NCI-H82 treated with DMSO at 0.1 percent for 48 hours (cell line): ENCODE measurements around the gene PAPSS2.
"Not testable (repeated sequence)": the region's sequence is repeated elsewhere in the genome, so short reads cannot be mapped to it uniquely, and the experiment has no call there.

Experiments used
- DNase-seq: peaks from one replicate; lab custom pipeline; 2025; ENCODE audit not compliant: unreplicated experiment; lab: John Stamatoyannopoulos, UW

PAPSS2 gene

GRCh38 chr10:87642486-87642885 lies 17.2 kb upstream of the PAPSS2 start:
- no peak for DNase-seq

GRCh38 chr10:87642988-87643387 lies 16.7 kb upstream of the PAPSS2 start:
- no peak for DNase-seq

- no peak for DNase-seq
Observed at GRCh38 chr10:87643920-87644319, 15.8 kb upstream of the PAPSS2 start.

- DNase-seq: not testable (repeated sequence)
Observed at GRCh38 chr10:87644500-87644899, 15.2 kb upstream of the PAPSS2 start.

GRCh38 chr10:87646192-87646909 lies 13.3 kb upstream of the PAPSS2 start:
- DNase-seq: no peak

- no peak for DNase-seq
Observed at GRCh38 chr10:87646935-87647334, 12.7 kb upstream of the PAPSS2 start.

- no peak for DNase-seq
Observed at GRCh38 chr10:87650838-87651589, 8.7 kb upstream of the PAPSS2 start.

GRCh38 chr10:87651801-87652200 lies 7.9 kb upstream of the PAPSS2 start:
- no peak for DNase-seq

- DNase-seq: no peak
Observed at GRCh38 chr10:87652261-87652660, 7.4 kb upstream of the PAPSS2 start.

GRCh38 chr10:87654212-87654611 lies 5.5 kb upstream of the PAPSS2 start:
- DNase-seq: no peak

GRCh38 chr10:87656431-87657072 lies 3.1 kb upstream of the PAPSS2 start:
- DNase-seq: no peak

- no peak for DNase-seq
Observed at GRCh38 chr10:87657371-87657770, 2.3 kb upstream of the PAPSS2 start.

- no peak for DNase-seq
Observed at GRCh38 chr10:87658321-87658795, 1.3 kb upstream of the PAPSS2 start.

- no peak for DNase-seq
Observed at GRCh38 chr10:87658858-87659555, 671 bp upstream of the PAPSS2 start.

GRCh38 chr10:87660484-87661133 lies 931 bp downstream of the PAPSS2 start:
- no peak for DNase-seq

- no peak for DNase-seq
Observed at GRCh38 chr10:87661861-87662785, 2.4 kb downstream of the PAPSS2 start.

GRCh38 chr10:87664276-87664701 lies 4.6 kb downstream of the PAPSS2 start:
- no peak for DNase-seq

- DNase-seq: no peak
Observed at GRCh38 chr10:87667493-87667892, 7.8 kb downstream of the PAPSS2 start.

GRCh38 chr10:87668324-87669074 lies 8.8 kb downstream of the PAPSS2 start:
- DNase-seq: no peak
